ENCODE measurements around the gene CSAG1.
"Not testable (repeated sequence)": the region's sequence is repeated elsewhere in the genome, so short reads cannot be mapped to it uniquely, and the experiment has no call there.

Gene CSAG1, protein sequence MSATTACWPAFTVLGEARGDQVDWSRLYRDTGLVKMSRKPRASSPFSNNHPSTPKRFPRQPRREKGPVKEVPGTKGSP

DNA sequence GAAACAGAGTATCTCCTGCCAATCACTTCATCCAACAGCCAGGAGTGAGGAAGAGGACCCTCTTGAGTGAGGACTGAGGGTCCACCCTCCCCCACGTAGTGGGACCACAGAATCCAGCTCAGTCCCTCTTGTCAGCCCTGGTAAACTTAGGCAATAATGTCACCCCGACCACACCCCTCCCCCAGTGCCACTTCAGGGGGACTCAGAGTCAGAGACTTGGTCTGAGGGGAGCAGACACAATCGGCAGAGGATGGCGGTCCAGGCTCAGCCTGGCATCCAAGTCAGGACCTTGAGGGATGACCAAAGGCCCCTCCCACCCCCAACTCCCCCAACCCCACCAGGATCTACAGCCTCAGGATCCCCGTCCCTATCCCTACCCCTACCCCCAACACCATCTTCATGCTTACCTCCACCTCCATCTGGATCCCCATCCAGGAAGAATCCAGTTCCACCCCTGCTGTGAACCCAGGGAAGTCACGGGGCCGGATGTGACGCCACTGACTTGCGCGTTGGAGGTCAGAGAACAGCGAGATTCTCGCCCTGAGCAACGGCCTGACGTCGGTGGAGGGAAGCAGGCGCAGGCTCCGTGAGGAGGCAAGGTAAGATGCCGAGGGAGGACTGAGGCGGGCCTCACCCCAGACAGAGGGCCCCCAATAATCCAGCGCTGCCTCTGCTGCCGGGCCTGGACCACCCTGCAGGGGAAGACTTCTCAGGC lies at the start of gene CSAG1, which contains the start of gene MAGEA12:
CSAG1 (minus strand) TSS at position 461 of the 715 bp plus-strand sequence. CDS start 1,261 bp downstream, outside the sequence.
MAGEA12 (plus strand) TSS at position 497 of the 715 bp plus-strand sequence. CDS start 2,405 bp downstream, outside the sequence.
- no peak for DNase-seq

GRCh38 chrX:152769549-152770289 lies 36.2 kb upstream of the CSAG1 start, which contains the start of gene MAGEA6:
TSS of gene MAGEA6 (minus strand) at chrX:152769689. CDS start at chrX:152767650, 2,039 bp downstream.
- not testable (repeated sequence) for DNase-seq

DNA sequence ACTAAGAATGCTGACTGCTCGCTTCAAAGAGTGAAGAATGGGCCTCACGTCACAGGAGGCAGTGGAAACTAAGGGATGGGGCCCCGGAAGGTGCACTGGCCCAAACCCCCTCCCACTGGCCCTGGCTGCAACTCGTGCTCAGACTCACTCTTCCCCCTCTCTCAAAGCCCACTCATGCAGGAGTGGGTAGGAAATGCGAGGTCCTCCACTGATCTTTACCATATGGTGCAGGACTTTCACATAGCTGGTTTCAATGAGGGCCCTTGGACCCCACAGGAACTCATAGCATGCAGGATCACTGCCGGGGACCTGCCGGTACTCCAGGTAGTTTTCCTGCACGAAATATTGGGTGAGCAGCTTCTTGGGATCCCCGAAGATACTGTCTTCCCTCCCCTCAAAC lies 33.0 kb upstream of the CSAG1 start:
- DNase-seq, result not testable (repeated sequence)

DNA sequence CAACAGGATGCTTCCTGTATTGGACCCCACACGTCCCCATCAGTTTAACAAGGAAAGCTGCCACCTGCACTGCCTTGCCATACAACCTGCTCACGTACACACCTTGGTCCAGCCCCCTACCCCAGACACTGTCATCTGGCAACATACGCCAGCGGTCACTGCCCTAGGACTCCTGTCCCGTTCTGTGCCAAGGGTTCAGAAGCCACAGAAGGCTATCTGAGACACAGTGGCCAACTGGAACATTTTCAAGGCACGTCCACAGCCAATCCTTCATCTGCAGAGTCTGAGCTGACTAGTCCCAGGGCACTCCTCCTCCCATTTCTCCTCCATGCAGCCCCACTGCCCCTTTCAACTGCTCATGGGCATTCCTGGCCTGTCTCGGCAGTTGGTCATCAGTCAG lies 28.1 kb upstream of the CSAG1 start:
- not testable (repeated sequence) for DNase-seq

DNA sequence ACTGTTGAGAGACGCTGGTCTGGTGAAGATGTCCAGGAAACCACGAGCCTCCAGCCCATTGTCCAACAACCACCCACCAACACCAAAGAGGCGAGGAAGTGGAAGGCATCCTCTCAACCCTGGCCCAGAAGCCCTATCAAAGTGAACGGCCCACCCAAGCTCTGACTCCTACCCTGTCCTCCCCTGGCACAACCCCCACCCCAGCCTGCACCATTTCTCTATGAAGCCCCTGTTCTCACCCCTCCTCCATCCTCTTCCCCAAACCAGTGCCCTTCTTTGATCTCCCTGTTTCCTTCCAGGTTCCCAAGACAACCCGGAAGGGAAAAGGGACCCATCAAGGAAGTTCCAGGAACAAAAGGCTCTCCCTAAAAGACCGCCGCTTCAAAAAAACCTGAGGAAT lies 26.0 kb upstream of the CSAG1 start:
- DNase-seq, result not testable (repeated sequence)

DNA sequence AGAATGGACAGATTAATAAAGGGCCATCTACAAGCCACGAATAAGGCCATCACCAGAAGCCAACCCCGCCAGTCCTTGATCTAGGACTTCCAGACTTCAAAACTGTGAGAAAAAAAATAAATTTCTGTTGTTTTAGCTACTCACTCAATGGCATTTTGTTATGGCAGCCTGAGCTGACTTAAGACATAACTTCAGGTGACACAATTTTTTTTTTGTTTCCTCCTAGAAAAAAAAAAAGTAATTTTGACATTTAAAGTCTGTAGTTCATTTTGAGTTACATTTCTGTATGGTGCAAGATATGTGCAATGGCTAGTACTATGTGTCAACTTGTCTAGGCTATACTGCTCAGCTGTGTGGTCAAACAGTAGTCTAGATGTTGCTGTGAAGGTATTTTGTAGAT lies 25.4 kb upstream of the CSAG1 start, which contains the start of gene CSAG3:
CSAG3 (plus strand) TSS at position 301 of the 400 bp plus-strand sequence.
- not testable (repeated sequence) for DNase-seq

DNA sequence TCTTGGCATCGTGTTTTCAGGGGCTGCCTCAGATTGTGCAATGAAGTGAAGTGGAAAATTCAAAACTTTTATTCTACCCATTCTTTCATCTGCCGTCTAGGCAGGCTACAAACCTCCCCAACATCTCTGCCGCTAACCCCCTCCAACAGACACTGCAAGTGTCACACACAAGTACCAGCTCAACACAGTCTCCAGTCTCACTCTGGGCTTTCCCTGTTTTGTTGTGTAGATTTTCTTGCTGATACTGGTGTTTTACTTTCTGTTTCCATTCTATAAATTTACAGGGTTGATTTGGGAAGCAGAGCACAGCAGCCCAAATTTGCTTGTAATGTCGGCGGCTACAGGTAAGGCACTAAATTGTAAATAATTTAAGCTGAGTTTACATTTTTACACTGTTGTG lies 21.4 kb upstream of the CSAG1 start:
- DNase-seq, result not testable (repeated sequence)

GRCh38 chrX:152753686-152754650 lies 20.4 kb upstream of the CSAG1 start, which contains the start of gene MAGEA2:
TSS of gene MAGEA2 (minus strand) at chrX:152753842. CDS start at chrX:152751363, 2,479 bp downstream.
- DNase-seq, result not testable (repeated sequence)

GRCh38 chrX:152738560-152738959 lies 5.0 kb upstream of the CSAG1 start:
- no peak for DNase-seq

DNA sequence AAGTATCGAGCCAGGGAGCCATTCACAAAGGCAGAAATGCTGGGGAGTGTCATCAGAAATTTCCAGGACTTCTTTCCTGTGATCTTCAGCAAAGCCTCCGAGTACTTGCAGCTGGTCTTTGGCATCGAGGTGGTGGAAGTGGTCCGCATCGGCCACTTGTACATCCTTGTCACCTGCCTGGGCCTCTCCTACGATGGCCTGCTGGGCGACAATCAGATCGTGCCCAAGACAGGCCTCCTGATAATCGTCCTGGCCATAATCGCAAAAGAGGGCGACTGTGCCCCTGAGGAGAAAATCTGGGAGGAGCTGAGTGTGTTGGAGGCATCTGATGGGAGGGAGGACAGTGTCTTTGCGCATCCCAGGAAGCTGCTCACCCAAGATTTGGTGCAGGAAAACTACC lies 3.0 kb upstream of the CSAG1 start:
- not testable (repeated sequence) for DNase-seq

DNA sequence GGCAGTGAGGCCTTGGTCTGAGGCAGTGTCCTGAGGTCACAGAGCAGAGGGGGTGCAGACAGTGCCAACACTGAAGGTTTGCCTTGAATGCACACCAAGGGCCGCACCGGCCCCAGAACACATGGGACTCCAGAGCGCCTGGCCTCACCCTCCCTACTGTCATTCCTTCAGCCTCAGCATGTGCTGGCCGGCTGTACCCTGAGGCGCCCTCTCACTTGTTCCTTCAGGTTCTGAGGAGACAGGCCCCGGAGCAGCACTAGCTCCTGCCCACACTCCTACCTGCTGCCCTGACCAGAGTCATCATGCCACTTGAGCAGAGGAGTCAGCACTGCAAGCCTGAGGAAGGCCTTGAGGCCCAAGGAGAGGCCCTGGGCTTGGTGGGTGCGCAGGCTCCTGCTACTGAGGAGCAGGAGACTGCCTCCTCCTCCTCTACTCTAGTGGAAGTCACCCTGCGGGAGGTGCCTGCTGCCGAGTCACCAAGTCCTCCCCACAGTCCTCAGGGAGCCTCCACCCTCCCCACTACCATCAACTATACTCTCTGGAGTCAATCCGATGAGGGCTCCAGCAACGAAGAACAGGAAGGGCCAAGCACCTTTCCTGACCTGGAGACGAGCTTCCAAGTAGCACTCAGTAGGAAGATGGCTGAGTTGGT lies 2.5 kb upstream of the CSAG1 start:
- no peak for DNase-seq

DNA sequence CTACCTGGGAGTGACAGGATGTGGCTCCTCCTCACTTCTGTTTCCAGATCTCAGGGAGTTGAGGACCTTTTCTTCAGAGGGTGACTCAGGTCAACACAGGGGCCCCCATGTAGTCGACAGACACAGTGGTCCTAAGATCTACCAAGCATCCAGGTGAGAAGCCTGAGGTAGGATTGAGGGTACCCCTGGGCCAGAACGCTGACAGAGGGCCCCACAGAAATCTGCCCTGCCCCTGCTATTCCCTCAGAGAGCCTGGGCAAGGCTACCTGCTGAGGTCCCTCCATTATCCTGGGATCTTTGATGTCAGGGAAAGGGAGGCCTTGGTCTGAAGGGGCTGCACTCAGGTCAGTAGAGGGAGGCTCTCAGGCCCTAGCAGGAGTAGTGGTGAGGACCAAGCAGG lies 1.6 kb upstream of the CSAG1 start:
- no peak for DNase-seq

DNA sequence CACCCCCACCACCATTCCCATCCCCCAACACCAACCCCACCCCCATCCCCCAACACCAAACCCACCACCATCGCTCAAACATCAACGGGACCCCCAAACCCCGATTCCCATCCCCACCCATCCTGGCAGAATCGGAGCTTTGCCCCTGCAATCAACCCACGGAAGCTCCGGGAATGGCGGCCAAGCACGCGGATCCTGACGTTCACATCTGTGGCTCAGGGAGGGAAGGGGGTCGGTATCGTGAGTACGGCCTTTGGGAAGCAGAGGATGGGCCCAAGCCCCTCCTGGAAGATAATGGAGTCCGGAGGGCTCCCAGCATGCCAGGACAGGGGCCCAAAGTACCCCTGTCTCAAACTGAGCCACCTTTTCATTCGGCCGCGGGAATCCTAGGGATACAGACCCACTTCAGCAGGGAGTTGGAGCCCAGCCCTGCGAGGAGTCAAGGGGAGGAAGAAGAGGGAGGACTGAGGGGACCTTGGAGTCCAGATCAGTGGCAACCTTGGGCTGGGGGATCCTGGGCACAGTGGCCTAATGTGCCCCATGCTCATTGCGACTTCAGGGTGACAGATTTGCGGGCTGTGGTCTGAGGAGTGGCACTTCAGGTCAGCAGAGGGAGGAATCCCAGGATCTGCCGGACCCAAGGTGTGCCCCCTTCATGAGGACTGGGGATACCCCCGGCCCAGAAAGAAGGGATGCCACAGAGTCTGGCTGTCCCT lies 780 bp upstream of the CSAG1 start:
- DNase-seq, result not testable (repeated sequence)

- no peak for DNase-seq
Observed at GRCh38 chrX:152725409-152725808, 8.1 kb downstream of the CSAG1 start.

GRCh38 chrX:152713815-152714787 lies 19.4 kb downstream of the CSAG1 start, which contains the start of gene MAGEA2B:
TSS of gene MAGEA2B (plus strand) at chrX:152714628. CDS start at chrX:152717107, 2,479 bp downstream.
- DNase-seq, result not testable (repeated sequence)

GRCh38 chrX:152713195-152713594 lies 20.3 kb downstream of the CSAG1 start:
- not testable (repeated sequence) for DNase-seq

- DNase-seq, result not testable (repeated sequence)
Observed at GRCh38 chrX:152709173-152709572, 24.3 kb downstream of the CSAG1 start, which contains the start of gene CSAG2. TSS of gene CSAG2 (minus strand) at chrX:152709273. CDS start at chrX:152709112, 161 bp downstream.

DNA sequence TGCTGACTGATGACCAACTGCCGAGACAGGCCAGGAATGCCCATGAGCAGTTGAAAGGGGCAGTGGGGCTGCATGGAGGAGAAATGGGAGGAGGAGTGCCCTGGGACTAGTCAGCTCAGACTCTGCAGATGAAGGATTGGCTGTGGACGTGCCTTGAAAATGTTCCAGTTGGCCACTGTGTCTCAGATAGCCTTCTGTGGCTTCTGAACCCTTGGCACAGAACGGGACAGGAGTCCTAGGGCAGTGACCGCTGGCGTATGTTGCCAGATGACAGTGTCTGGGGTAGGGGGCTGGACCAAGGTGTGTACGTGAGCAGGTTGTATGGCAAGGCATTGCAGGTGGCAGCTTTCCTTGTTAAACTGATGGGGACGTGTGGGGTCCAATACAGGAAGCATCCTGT lies 27.0 kb downstream of the CSAG1 start:
- not testable (repeated sequence) for DNase-seq
